A673 (cell line): ENCODE data around the gene PBXIP1. TPM values are rescaled to one million over a fixed set of nuclear protein-coding genes. Genes with fewer than 3 reads are reported as not detected.
"Not testable (repeated sequence)": the region's sequence is repeated elsewhere in the genome, so short reads cannot be mapped to it uniquely, and the experiment has no call there.

ENCODE experiments used
- BruUV-seq: library from RNA; stranded (reverse); fragments of 400-500 nt; replicated peaks from 2 replicates; lab custom pipeline; 2021; lab: Mats Ljungman, UMichigan
- CTCF ChIA-PET: fragments of 300-600 bp; sonication (Branson Sonifier 250); formaldehyde crosslinking; loops from one replicate; lab custom pipeline; 2022; ENCODE audit warnings: antibody characterized with exemption; lab: Charles Lee
- POLR2A ChIA-PET: fragments of 300-600 bp; sonication (Branson Sonifier 250); formaldehyde crosslinking; loops from one replicate; lab custom pipeline; 2022; ENCODE audit warnings: antibody characterized with exemption; ENCODE audit not compliant: low non-redundant PET; lab: Charles Lee
- DNase-seq: peaks from one replicate; pipeline ENCODE4 v3.0.0-alpha.2; 2015; ENCODE audit warnings: low spot score
- H3K27ac ChIP-seq: fragments of 200-600 bp; sonication (generic); 2 replicates; pipeline ENCODE4 v1.5.1; 2016; ENCODE audit warnings: mixed run types, low read depth, mild to moderate bottlenecking, mixed read lengths, antibody characterized with exemption, low read length; ENCODE audit not compliant: poor library complexity, severe bottlenecking
- H3K27me3 ChIP-seq: fragments of 200-600 bp; sonication (generic); replicated peaks from 2 replicates; pipeline ENCODE4 v1.6.1; 2017; ENCODE audit warnings: mixed run types, low read depth, mild to moderate bottlenecking, mixed read lengths, antibody characterized with exemption, low read length; ENCODE audit not compliant: insufficient read depth, poor library complexity
- H3K36me3 ChIP-seq: fragments of 200-600 bp; sonication (generic); 2 replicates; pipeline ENCODE4 v1.6.1; 2016; ENCODE audit warnings: mixed run types, mild to moderate bottlenecking, mixed read lengths, antibody characterized with exemption, low read length; ENCODE audit not compliant: insufficient read depth, poor library complexity, severe bottlenecking
- H3K4me1 ChIP-seq: fragments of 200-600 bp; sonication (generic); 2 replicates; pipeline ENCODE4 v1.6.1; 2017; ENCODE audit warnings: mixed run types, mild to moderate bottlenecking, mixed read lengths, antibody characterized with exemption, low read length; ENCODE audit not compliant: insufficient read depth, poor library complexity, severe bottlenecking
- H3K4me3 ChIP-seq: fragments of 200-600 bp; sonication (generic); 2 replicates; pipeline ENCODE4 v1.5.1; 2016; ENCODE audit warnings: low read depth, mixed run types, mild to moderate bottlenecking, mixed read lengths, low read length; ENCODE audit not compliant: poor library complexity, severe bottlenecking
- H3K9me3 ChIP-seq: fragments of 200-600 bp; sonication (generic); 2 replicates; pipeline ENCODE4 v1.6.1; 2016; ENCODE audit warnings: mixed run types, low read depth, mild to moderate bottlenecking, mixed read lengths, antibody characterized with exemption, low read length; ENCODE audit not compliant: poor library complexity, severe bottlenecking
- CTCF ChIP-seq: fragments of 300-800, 200-600 bp; sonication (generic); conservative IDR thresholded peaks from 2 replicates; pipeline ENCODE4 v1.5.1; 2017; ENCODE audit warnings: low read depth, mild to moderate bottlenecking, antibody characterized with exemption, low read length, moderate library complexity, mixed read lengths
- EZH2 ChIP-seq: fragments of 200-600 bp; sonication (generic); IDR thresholded peaks from 2 replicates; pipeline ENCODE4 v1.6.1; 2017; ENCODE audit warnings: borderline replicate concordance, low read depth, mild to moderate bottlenecking, mixed read lengths, antibody characterized with exemption, low read length; ENCODE audit not compliant: poor library complexity, severe bottlenecking
- intact Hi-C: fragments of 100-400 bp; cut with micrococcal nuclease; formaldehyde crosslinking; loops from one replicate; pipeline ENCODE4 v1.10.0; 2022; ENCODE audit not compliant: unreplicated experiment
- total RNA-seq: library from RNA; stranded (reverse); gene quantifications from 2 replicates; pipeline ENCODE4 v1.2.3, GENCODE V29; 2021

Gene PBXIP1
- total RNA-seq, 1 experiment from 2014 or later, result 12.7 TPM

GRCh38 chr1:154995301-154995983, 39.5 kb upstream of the PBXIP1 start:
- CTCF ChIA-PET, result interaction anchor here (0.6 to 1.2 kb wide), 7 partner anchors 13 to 621 kb away, joined by 3 to 11 read pairs (median 5); partner anchors contain the start of gene FLAD1
- H3K4me1 ChIP-seq, BruUV-seq, H3K36me3 ChIP-seq, H3K27me3 ChIP-seq, H3K9me3 ChIP-seq, POLR2A ChIA-PET, H3K4me3 ChIP-seq: not testable (repeated sequence)
- DNase-seq, result peak; percentile 88
- intact Hi-C loops, result loop anchor here (5.0 kb wide), 1 partner anchor 33 kb away; the partner anchor contains the start of gene PYGO2
- peak overlapping the region; percentile 63 for H3K27ac ChIP-seq
- TF ChIP-seq CTCF, result peak; percentile 64

- H3K27me3 ChIP-seq, result no peaks in the 10 kb centered on the region
- TF ChIP-seq CTCF (no peak), EZH2 (no peak)
- peaks cover under 1% of the 10 kb centered on the region for H3K4me1 ChIP-seq
- BruUV-seq, result no TSS peak
- intact Hi-C loops, result no loop called here
- H3K27ac ChIP-seq, result peak overlapping the region; percentile 63
- ChIA-PET CTCF (interaction anchor here (0.6 to 1.2 kb wide), 4 partner anchors 12 to 25 kb away, joined by 3 to 9 read pairs (median 4); partner anchors contain the start of gene FLAD1), POLR2A (no interaction called here)
- H3K9me3 ChIP-seq, result no peaks in the 10 kb centered on the region
- H3K4me3 ChIP-seq, result no peak overlapping the region
- DNase-seq, result no peak
- peaks cover 11% of the 10 kb centered on the region for H3K36me3 ChIP-seq
Measured at GRCh38 chr1:154994591-154994990, 38.7 kb upstream of the PBXIP1 start.

- Histone ChIP-seq H3K36me3 (peaks cover 14% of the 10 kb centered on the region), H3K9me3 (no peaks in the 10 kb centered on the region), H3K4me1 (no peaks in the 10 kb centered on the region), H3K27ac (peak overlapping the region; percentile 63), H3K4me3 (no peak overlapping the region), H3K27me3 (no peaks in the 10 kb centered on the region)
- DNase-seq, result no peak
- POLR2A ChIA-PET, result no interaction called here
- intact Hi-C loops, result no loop called here
- no TSS peak for BruUV-seq
- no peak for TF ChIP-seq CTCF
- TF ChIP-seq EZH2, result no peak
- CTCF ChIA-PET, result interaction anchor here (0.9 to 1.2 kb wide), 2 partner anchors 21 to 23 kb away, joined by 3 to 4 read pairs; no protein-coding TSS in a partner anchor
Measured at GRCh38 chr1:154994269-154994587, 38.3 kb upstream of the PBXIP1 start.
